Smooth muscle cell (in vitro differentiated cells): ENCODE measurements around the gene CCSER1. TPM values are rescaled to one million over a fixed set of nuclear protein-coding genes. Genes with fewer than 3 reads are reported as not detected.
"Not testable (repeated sequence)": the region's sequence is repeated elsewhere in the genome, so short reads cannot be mapped to it uniquely, and the experiment has no call there.

Experiments used
- DNase-seq: peaks from one replicate; lab custom pipeline; 2025; ENCODE audit not compliant: unreplicated experiment; lab: John Stamatoyannopoulos, UW
- H2AFZ ChIP-seq: fragments of 200-600 bp; sonication (generic); 2 replicates; pipeline ENCODE4 v1.6.0; 2016; ENCODE audit warnings: antibody characterized with exemption, low read depth, mild to moderate bottlenecking
- H3F3A ChIP-seq: fragments of 200-600 bp; sonication (generic); 2 replicates; pipeline ENCODE4 v1.6.0; 2017; ENCODE audit warnings: antibody characterized with exemption, low read depth
- H3K27ac ChIP-seq: fragments of 200-600 bp; sonication (generic); 2 replicates; pipeline ENCODE4 v1.5.1; 2016; ENCODE audit warnings: low read depth, mild to moderate bottlenecking
- H3K27me3 ChIP-seq: fragments of 200-600 bp; sonication (generic); 2 replicates; pipeline ENCODE4 v1.6.1; 2016; ENCODE audit warnings: low read depth, mild to moderate bottlenecking
- H3K36me3 ChIP-seq: fragments of 200-600 bp; sonication (generic); 2 replicates; pipeline ENCODE4 v1.5.1; 2016; ENCODE audit warnings: low read depth
- H3K4me1 ChIP-seq: fragments of 200-600 bp; sonication (generic); 2 replicates; pipeline ENCODE4 v1.5.1; 2016; ENCODE audit warnings: low read depth
- H3K4me2 ChIP-seq: fragments of 200-600 bp; sonication (generic); 2 replicates; pipeline ENCODE4 v1.6.0; 2016; ENCODE audit warnings: mild to moderate bottlenecking
- H3K4me3 ChIP-seq: fragments of 200-600 bp; sonication (generic); 2 replicates; pipeline ENCODE4 v1.5.1; 2016; ENCODE audit warnings: mild to moderate bottlenecking
- H3K79me2 ChIP-seq: fragments of 200-600 bp; sonication (generic); 2 replicates; pipeline ENCODE4 v1.6.0; 2016; ENCODE audit warnings: low read depth, mild to moderate bottlenecking
- H3K9ac ChIP-seq: fragments of 200-600 bp; sonication (generic); 2 replicates; pipeline ENCODE4 v1.6.0; 2016; ENCODE audit warnings: low read depth
- H3K9me3 ChIP-seq: fragments of 200-600 bp; sonication (generic); replicated peaks from 2 replicates; pipeline ENCODE4 v1.5.1; 2016; ENCODE audit warnings: low read depth
- H4K20me1 ChIP-seq: fragments of 200-600 bp; sonication (generic); 2 replicates; pipeline ENCODE4 v1.6.0; 2016; ENCODE audit warnings: low read depth
- CTCF ChIP-seq: fragments of 200-600 bp; sonication (generic); IDR thresholded peaks from 2 replicates; pipeline ENCODE4 v1.5.1; 2017; ENCODE audit warnings: borderline replicate concordance, mild to moderate bottlenecking, antibody characterized with exemption; ENCODE audit not compliant: insufficient read depth, poor library complexity, severe bottlenecking
- WGBS: methylation state at CpG from one replicate; pipeline ENCODE4 v1.1.7; 2016; ENCODE audit warnings: low lambda C conversion rate; 5-methylcytosine and 5-hydroxymethylcytosine counted together
- polyA plus RNA-seq: library from polyadenylated mRNA; unstranded; fragments of >200 nt; fragmentation: Nextera tagmentation; extraction: Ambion mirVana; gene quantifications from 2 replicates; pipeline ENCODE4 v1.2.1, GENCODE V29; 2016
- total RNA-seq: library from RNA; depleted of rRNA; stranded (reverse); fragments of >200 nt; gene quantifications from 2 replicates; pipeline ENCODE4 v1.2.3, GENCODE V29; 2014

Gene CCSER1
- total and polyA plus RNA-seq, 2 experiments from 2014 or later: 0.76 TPM; not detected in 1

- no peak for DNase-seq
- 94% methylated on average over 6 of the region's 6 CpGs for WGBS
- no peaks in the 10 kb centered on the region for H3F3A ChIP-seq
- no peak overlapping the region for H3K4me3 ChIP-seq
- H3K9ac ChIP-seq: no peak overlapping the region
- H3K36me3 ChIP-seq: no peaks in the 10 kb centered on the region
- H3K4me1 ChIP-seq: no peaks in the 10 kb centered on the region
- H3K9me3 ChIP-seq: no peaks in the 10 kb centered on the region
- H2AFZ ChIP-seq: no peak overlapping the region
- no peaks in the 10 kb centered on the region for H3K27me3 ChIP-seq
- no peaks in the 10 kb centered on the region for H3K79me2 ChIP-seq
- no peak overlapping the region for H3K27ac ChIP-seq
- H3K4me2 ChIP-seq: no peak overlapping the region
- no peak for TF ChIP-seq CTCF
- H4K20me1 ChIP-seq: no peaks in the 10 kb centered on the region
Observed at GRCh38 chr4:90403781-90404180, 276.6 kb downstream of the CCSER1 start.

- not testable (repeated sequence) for H3K4me1 ChIP-seq, DNase-seq, H3F3A ChIP-seq, H3K9me3 ChIP-seq, H3K27ac ChIP-seq, H3K4me2 ChIP-seq, H3K36me3 ChIP-seq, H3K27me3 ChIP-seq, H4K20me1 ChIP-seq, H3K79me2 ChIP-seq, H2AFZ ChIP-seq, H3K9ac ChIP-seq, H3K4me3 ChIP-seq
- WGBS: 96% methylated on average over 11 of the region's 11 CpGs
Observed at GRCh38 chr4:90407897-90408296, 280.7 kb downstream of the CCSER1 start.

- H3K9me3 ChIP-seq, H3K9ac ChIP-seq, H3F3A ChIP-seq, H3K36me3 ChIP-seq, H3K79me2 ChIP-seq, H3K4me1 ChIP-seq, H4K20me1 ChIP-seq, DNase-seq, H3K4me3 ChIP-seq, H3K27me3 ChIP-seq, H3K27ac ChIP-seq, H3K4me2 ChIP-seq, H2AFZ ChIP-seq: not testable (repeated sequence)
Observed at GRCh38 chr4:90412786-90413185, 285.6 kb downstream of the CCSER1 start.

- Histone ChIP-seq H2AFZ (no peak overlapping the region), H3K79me2 (no peaks in the 10 kb centered on the region), H3K9me3 (no peaks in the 10 kb centered on the region), H3K27me3 (no peaks in the 10 kb centered on the region), H3F3A (no peaks in the 10 kb centered on the region), H3K4me2 (no peak overlapping the region), H4K20me1 (no peaks in the 10 kb centered on the region), H3K4me3 (no peak overlapping the region), H3K27ac (no peak overlapping the region), H3K9ac (no peak overlapping the region), H3K36me3 (no peaks in the 10 kb centered on the region), H3K4me1 (no peaks in the 10 kb centered on the region)
- 85% methylated on average over 5 of the region's 5 CpGs for WGBS
- DNase-seq: no peak
- no peak for TF ChIP-seq CTCF
Observed at GRCh38 chr4:90415116-90415515, 287.9 kb downstream of the CCSER1 start.

- H3K79me2 ChIP-seq: no peaks in the 10 kb centered on the region
- DNase-seq: no peak
- TF ChIP-seq CTCF: peak; percentile 58
Observed at GRCh38 chr4:90419124-90419711, 292.0 kb downstream of the CCSER1 start.

More at GRCh38 chr4:90419124-90419711, 292.0 kb downstream of the CCSER1 start:
- no peak overlapping the region for H3K4me3 ChIP-seq
- H3K4me2 ChIP-seq: no peak overlapping the region
- 2% methylated on average over 2 of the region's 2 CpGs for WGBS
- H3K9ac ChIP-seq: no peak overlapping the region
- no peaks in the 10 kb centered on the region for H3K9me3 ChIP-seq
- peak overlapping the region; percentile 49 for H2AFZ ChIP-seq
- H3K4me1 ChIP-seq: no peaks in the 10 kb centered on the region
- no peaks in the 10 kb centered on the region for H3K36me3 ChIP-seq
- no peak overlapping the region for H3K27ac ChIP-seq
- H3F3A ChIP-seq: no peaks in the 10 kb centered on the region
- no peaks in the 10 kb centered on the region for H4K20me1 ChIP-seq
- no peaks in the 10 kb centered on the region for H3K27me3 ChIP-seq
